HL-60 (cell line): ENCODE results near the gene SUSD1.
A peak's percentile ranks its signal among the peaks of the same experiment; 100 is the strongest.

Experiments used
- DNase-seq, 2 experiments: peaks; one replicate each; pipeline ENCODE4 v3.0.0-alpha.2; 2010 to 2020; ENCODE audit warnings: low read depth in 1 of 2, low spot score in 1 of 2
- H3K27ac ChIP-seq: fragments of 250-450 bp; sonication (Bioruptor Pico); replicated peaks from 2 replicates; pipeline ENCODE4 v1.5.1; 2020; ENCODE audit warnings: mild to moderate bottlenecking, moderate library complexity
- H3K27me3 ChIP-seq: fragments of 250-450 bp; sonication (Bioruptor Pico); 2 replicates; pipeline ENCODE4 v1.5.1; 2021; ENCODE audit warnings: mild to moderate bottlenecking, moderate library complexity; ENCODE audit not compliant: insufficient read depth, poor library complexity, severe bottlenecking
- H3K4me3 ChIP-seq: replicated peaks from 2 replicates; pipeline ENCODE4 v1.5.1; 2011; ENCODE audit warnings: mild to moderate bottlenecking, control low read depth, low read length; ENCODE audit not compliant: insufficient read depth
- CTCF ChIP-seq: IDR thresholded peaks from one replicate; pipeline ENCODE4 v1.5.1; 2011; ENCODE audit warnings: low read length, control low read depth, inconsistent platforms; ENCODE audit not compliant: insufficient read depth
- GABPA ChIP-seq: IDR thresholded peaks from 2 replicates; pipeline ENCODE4 v1.6.1; 2012; ENCODE audit warnings: low read depth
- POLR2AphosphoS5 ChIP-seq: IDR thresholded peaks from 2 replicates; pipeline ENCODE4 v1.6.1; 2012; ENCODE audit warnings: low read depth
- REST ChIP-seq: IDR thresholded peaks from 2 replicates; pipeline ENCODE4 v1.6.1; 2012; ENCODE audit warnings: low read depth; ENCODE audit not compliant: insufficient replicate concordance
- SPI1 ChIP-seq: IDR thresholded peaks from 2 replicates; pipeline ENCODE4 v1.6.1; 2012; ENCODE audit warnings: low read depth, mild to moderate bottlenecking, borderline replicate concordance

Gene SUSD1

GRCh38 chr9:112038017-112038408 lies 137.1 kb downstream of the SUSD1 start:
- DNase-seq: no peak
- TF ChIP-seq SPI1: no peak
- no peak overlapping the region for H3K27ac ChIP-seq
- H3K4me3 ChIP-seq: no peak overlapping the region
- no peaks in the 10 kb centered on the region for H3K27me3 ChIP-seq

DNA sequence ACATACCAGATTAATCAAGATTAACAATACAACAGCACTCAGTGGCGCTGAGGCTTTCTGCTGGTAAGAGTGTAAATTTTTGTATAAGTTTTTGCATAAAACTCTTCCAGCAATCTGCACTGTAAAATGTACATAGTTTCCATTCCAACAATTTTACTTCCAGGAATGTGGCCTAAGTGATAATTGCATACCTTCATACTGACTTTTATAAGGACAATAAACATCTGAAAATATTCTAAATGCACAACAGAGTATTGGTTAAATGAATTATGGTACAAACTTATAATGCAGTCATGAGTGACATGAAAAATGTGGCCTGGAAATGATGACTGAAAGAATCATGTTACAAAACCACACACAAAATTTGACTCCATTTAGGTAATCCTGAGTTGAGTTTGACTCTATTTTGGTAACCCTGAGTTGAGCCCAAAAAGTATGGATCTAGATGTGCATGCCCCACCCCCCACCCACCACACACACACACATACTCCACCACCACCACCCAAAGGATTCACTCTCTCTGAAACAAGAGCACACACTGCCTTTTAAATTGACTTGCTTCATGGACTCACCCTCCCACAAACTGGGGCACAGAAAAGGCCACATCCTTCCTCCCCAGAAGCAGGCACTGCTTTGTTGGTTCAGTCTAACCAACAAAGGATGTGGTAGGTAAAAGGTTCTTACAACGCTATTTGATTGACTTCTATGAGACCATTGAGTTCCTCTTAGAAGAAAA lies 137.6 kb downstream of the SUSD1 start:
- Histone ChIP-seq H3K4me3 (no peak overlapping the region), H3K27ac (no peak overlapping the region)
- TF ChIP-seq CTCF: no peak
- TF ChIP-seq GABPA: no peak
- TF ChIP-seq SPI1: 0 out of 2 replicates have a peak, but pooled peaks have one; percentile 32
- peak; percentile 65 for TF ChIP-seq POLR2AphosphoS5

GRCh38 chr9:112035166-112035826 lies 139.8 kb downstream of the SUSD1 start:
- Histone ChIP-seq H3K4me3 (no peak overlapping the region), H3K27ac (no peak overlapping the region), H3K27me3 (no peaks in the 10 kb centered on the region)
- DNase-seq: no peak
- no peak for TF ChIP-seq CTCF
- no peak for TF ChIP-seq SPI1
- no peak for TF ChIP-seq POLR2AphosphoS5
- TF ChIP-seq GABPA: no peak
- TF ChIP-seq REST: no peak

More for the DNA sequence above, 137.6 kb downstream of the SUSD1 start:
- no peaks in the 10 kb centered on the region for H3K27me3 ChIP-seq
- peak; percentile 15 to 51 for DNase-seq

GRCh38 chr9:112034216-112034611 lies 140.9 kb downstream of the SUSD1 start:
- Histone ChIP-seq H3K4me3 (no peak overlapping the region), H3K27ac (no peak overlapping the region), H3K27me3 (no peaks in the 10 kb centered on the region)
- TF ChIP-seq CTCF (no peak), REST (no peak), GABPA (no peak), SPI1 (no peak), POLR2AphosphoS5 (no peak)
- no peak for DNase-seq
